Pancreas (tissue), 10 donors: Measurements from ENCODE around the gene ANKRD62. TPM values are rescaled to one million over a fixed set of nuclear protein-coding genes. Genes with fewer than 3 reads are reported as not detected.
"Not testable (repeated sequence)": the region's sequence is repeated elsewhere in the genome, so short reads cannot be mapped to it uniquely, and the experiment has no call there.

ENCODE experiments used
- ATAC-seq, 4 donors: fragments of 200-7000 bp; cut with Tn5 transposase; one replicate each; pipeline versions ENCODE4 v1.8.0 to v1.9.1; 2020; ENCODE audit warnings: mild to moderate bottlenecking in 4 of 4, moderate library complexity in 4 of 4
- DNase-seq, 6 donors: peaks; one replicate each; pipeline ENCODE4 v3.0.0-alpha.2; 2020
- FAIRE-seq: peaks from 2 replicates; lab custom pipeline; 2012; peaks lifted over from hg19 to GRCh38; lab: Jason Lieb, UNC
- H3K27ac ChIP-seq, 4 donors: fragments of 200-600 bp; sonication (generic); 1 replicate in 3 of 4; 2 replicates in 1 of 4; pipeline versions ENCODE4 v1.5.0 to v1.8.0; 2020
- H3K27me3 ChIP-seq, 4 donors: fragments of 200-600 bp; one replicate each; pipeline ENCODE4 v1.8.0; 2021
- H3K36me3 ChIP-seq, 3 donors: fragments of 200-600 bp; sonication (generic) in 1 of 3; one replicate each; pipeline versions ENCODE4 v1.5.0 to v1.8.0; 2020 to 2021
- H3K4me1 ChIP-seq, 3 donors: fragments of 200-600 bp; one replicate each; pipeline ENCODE4 v1.8.0; 2021
- H3K4me3 ChIP-seq, 4 donors: fragments of 200-600 bp; sonication (generic) in 2 of 4; one replicate each; pipeline versions ENCODE4 v1.5.0 to v1.8.0; 2020 to 2021
- H3K9me3 ChIP-seq, 4 donors: fragments of 200-600 bp; one replicate each; pipeline ENCODE4 v1.8.0; 2021
- CTCF ChIP-seq, 4 donors: fragments of 200-600 bp; sonication (generic) in 3 of 4; IDR thresholded peaks; one replicate each; pipeline versions ENCODE4 v1.5.0 to v1.8.0; 2021; ENCODE audit warnings: antibody characterized with exemption in 4 of 4
- WGBS, 2 donors: extraction: QIAGEN DNeasy Blood & Tissue Kit; methylation state at CpG; one replicate each; pipeline ENCODE4 v1.1.7; 2013; 5-methylcytosine and 5-hydroxymethylcytosine counted together
- intact Hi-C, 3 donors: fragments of 100-400 bp; cut with DNase I; formaldehyde crosslinking; loops; one replicate each; pipeline versions ENCODE4 v1.11.1 to v1.14.2; 2022
- polyA plus RNA-seq, 2 donors: library from polyadenylated mRNA; stranded (reverse); fragments of 200-250 nt; gene quantifications; one replicate each; pipeline ENCODE4 v1.2.3, GENCODE V29; 2013
- total RNA-seq, 6 donors: library from RNA; stranded (reverse); fragmentation: NEBNext Ultra II Directional in 4 of 6; extraction: Animal tissue kit (Norgen Biotek cat#: 25700) in 4 of 6; gene quantifications; one replicate each; pipeline versions ENCODE4 v1.2.1 to v1.2.4, GENCODE V29; 2021 to 2023
- donor health status: healthy with polysubstance abuse.
- donor health status: DM: no; HTN: no; CAD: no; lungs with moderate emphysema.
- donor health status: DM: no; HTN: no; CAD: no.
- donor health status: control.
- donor health status: control.
- donor health status: Bipolar disorder and iron deficiency.
- donor health status: DM: yes; HTN: yes; CAD: no.
- donor health status: DM: no; HTN: no; CAD: no.
- donor health status: DM: no; HTN: no; CAD: no.
- donor health status: DM: yes; HTN: yes; CAD: no.

Gene ANKRD62
- total and polyA plus RNA-seq, 8 donors, result 0.38 to 5.2 (median 3.0) TPM

GRCh38 chr18:12113999-12114646, 20.5 kb downstream of the ANKRD62 start:
- WGBS, 2 donors, result 40 to 47% methylated on average over 5 of the region's 5 CpGs
- FAIRE-seq (peak; percentile 39), ATAC-seq (peak in 3 of 4 donors; percentile 51 to 67 (median 60)), DNase-seq (no peak)
- H3K27ac ChIP-seq, result peak overlapping the region in 1 of 4 donors; percentile 47
- TF ChIP-seq CTCF (IDR thresholded peaks at IDR 0.05), result no peak
- H3K27me3 ChIP-seq, result no peaks in the 10 kb centered on the region
- peaks cover 0 to 20% (median 8%) of the 10 kb centered on the region in 3 donors for H3K4me1 ChIP-seq
- no peaks in the 10 kb centered on the region for H3K36me3 ChIP-seq
- intact Hi-C loops, result no loop called here
- H3K9me3 ChIP-seq, result no peaks in the 10 kb centered on the region
- H3K4me3 ChIP-seq, result no peak overlapping the region

DNA sequence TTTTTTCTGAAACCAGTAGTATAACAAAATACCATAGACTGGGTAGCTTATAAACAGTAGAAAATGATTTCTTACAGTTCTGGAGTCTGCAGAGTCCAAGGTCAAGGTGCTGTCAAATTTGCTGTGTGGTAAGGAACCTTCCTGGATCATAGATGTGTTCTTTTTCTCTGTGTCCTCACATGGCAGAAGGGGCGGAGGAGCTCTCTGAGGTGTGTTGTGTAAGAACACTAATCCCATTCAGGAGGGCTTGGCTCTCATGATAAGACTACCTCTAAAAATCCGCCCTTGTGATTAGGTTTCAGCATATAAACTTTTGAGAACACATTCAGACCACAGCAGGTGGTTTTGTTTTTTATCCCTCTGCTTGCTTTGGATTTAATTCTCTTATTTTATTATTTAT, 25.7 kb downstream of the ANKRD62 start:
- ATAC-seq, result peak in 2 of 4 donors; percentile 49 to 63
- intact Hi-C loops, result no loop called here
- no peak for TF ChIP-seq CTCF (IDR thresholded peaks at IDR 0.05)

GRCh38 chr18:12121175-12122042, 27.8 kb downstream of the ANKRD62 start:
- DNase-seq (peak in 2 of 6 donors; percentile 22 to 29), ATAC-seq (peak in 3 of 4 donors; percentile 49 to 74 (median 69)), FAIRE-seq (no peak)
- peak in 2 of 4 donors; percentile 8 to 22 for TF ChIP-seq CTCF (IDR thresholded peaks at IDR 0.05)
- Histone ChIP-seq H3K27ac (no peak overlapping the region), H3K27me3 (no peaks in the 10 kb centered on the region), H3K4me1 (peaks cover 0 to 3% (median 0%) of the 10 kb centered on the region in 3 donors), H3K36me3 (no peaks in the 10 kb centered on the region), H3K9me3 (no peaks in the 10 kb centered on the region), H3K4me3 (no peak overlapping the region)
- 63 to 65% methylated on average over 15 of the region's 15 CpGs for WGBS, 2 donors
- intact Hi-C loops, result no loop called here

More for the DNA sequence above, 25.7 kb downstream of the ANKRD62 start:
- Histone ChIP-seq H3K27ac (no peak overlapping the region), H3K36me3 (no peaks in the 10 kb centered on the region), H3K27me3 (no peaks in the 10 kb centered on the region), H3K9me3 (no peaks in the 10 kb centered on the region), H3K4me3 (no peak overlapping the region), H3K4me1 (peaks cover 0 to 10% (median 0%) of the 10 kb centered on the region in 3 donors)
- 56 to 64% methylated on average over 2 of the region's 2 CpGs for WGBS, 2 donors
- FAIRE-seq, result no peak
- DNase-seq, result no peak

DNA sequence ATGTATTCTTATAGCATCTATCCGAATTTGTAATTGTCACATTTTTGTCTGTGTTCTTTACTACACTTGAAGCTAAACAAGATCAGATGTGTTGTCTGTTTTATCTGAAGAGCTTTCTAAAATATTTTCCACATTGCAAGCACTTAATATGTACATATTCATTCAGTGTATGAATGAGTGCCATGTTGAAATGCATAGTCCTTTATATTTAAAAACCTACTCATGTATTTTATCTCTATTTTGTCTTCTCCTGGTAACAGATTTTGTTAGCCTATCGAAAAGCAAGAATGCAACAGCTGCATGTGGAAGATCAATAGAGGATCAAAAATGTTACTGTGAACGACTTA, 28.4 kb downstream of the ANKRD62 start:
- H3K27me3 ChIP-seq, H3K9me3 ChIP-seq, H3K4me3 ChIP-seq, H3K4me1 ChIP-seq, FAIRE-seq, DNase-seq, H3K27ac ChIP-seq, H3K36me3 ChIP-seq, ATAC-seq, intact Hi-C loops: not testable (repeated sequence)
- 77 to 78% methylated on average over 3 of the region's 3 CpGs for WGBS, 2 donors

DNA sequence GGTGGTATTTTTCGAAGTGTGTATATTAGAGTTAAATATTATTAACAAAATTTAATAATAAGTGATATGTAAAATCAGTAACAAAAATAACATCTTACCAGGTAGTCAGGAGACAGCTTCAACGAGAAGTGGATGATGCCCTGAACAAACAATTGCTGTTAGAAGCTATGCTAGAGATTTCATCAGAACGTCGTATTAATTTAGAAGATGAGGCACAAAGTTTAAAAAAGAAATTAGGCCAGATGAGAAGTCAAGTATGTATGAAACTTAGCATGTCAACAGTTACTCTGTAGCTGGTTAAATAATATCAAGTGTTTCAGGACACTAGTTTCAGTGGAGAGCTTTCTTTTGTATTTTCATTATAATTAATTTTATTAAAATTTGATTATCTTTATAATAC, 34.0 kb downstream of the ANKRD62 start:
- H3K4me3 ChIP-seq, H3K9me3 ChIP-seq, ATAC-seq, H3K4me1 ChIP-seq, H3K27ac ChIP-seq, H3K27me3 ChIP-seq, H3K36me3 ChIP-seq, FAIRE-seq, intact Hi-C loops, DNase-seq: not testable (repeated sequence)
- WGBS, 2 donors, result 77 to 80% methylated on average over 4 of the region's 4 CpGs

DNA sequence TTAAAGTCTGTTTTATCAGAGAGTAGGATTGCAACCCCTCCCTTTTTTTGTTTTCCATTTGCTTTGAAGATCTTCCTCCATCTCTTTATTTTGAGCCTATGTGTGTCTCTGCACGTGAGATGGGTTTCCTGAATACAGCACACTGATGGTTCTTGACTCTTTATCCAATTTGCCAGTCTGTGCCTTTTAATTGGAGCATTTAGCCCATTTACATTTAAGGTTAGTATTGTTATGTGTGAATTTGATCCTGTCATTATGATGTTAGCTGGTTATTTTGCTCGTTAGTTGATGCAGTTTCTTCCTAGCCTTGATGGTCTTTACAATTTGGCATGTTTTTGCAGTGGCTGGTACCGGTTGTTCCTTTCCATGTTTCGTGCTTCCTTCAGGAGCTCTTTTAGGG, 45.2 kb downstream of the ANKRD62 start:
- H3K4me1 ChIP-seq, intact Hi-C loops, H3K27ac ChIP-seq, H3K36me3 ChIP-seq, H3K4me3 ChIP-seq, FAIRE-seq, H3K9me3 ChIP-seq, ATAC-seq, DNase-seq, H3K27me3 ChIP-seq: not testable (repeated sequence)
- 81 to 95% methylated on average over 3 of the region's 4 CpGs for whole genome bisulfite sequencing, 2 donors

- ATAC-seq, H3K9me3 ChIP-seq, H3K4me1 ChIP-seq, DNase-seq, H3K4me3 ChIP-seq, H3K27me3 ChIP-seq, H3K36me3 ChIP-seq, FAIRE-seq, H3K27ac ChIP-seq, intact Hi-C loops: not testable (repeated sequence)
- 93 to 98% methylated on average over 6 to 11 of the region's 12 CpGs for WGBS, 2 donors
These were observed 47.2 kb downstream of the ANKRD62 start for GRCh38 chr18:12140866-12141265.

- H3K27me3 ChIP-seq, H3K4me1 ChIP-seq, H3K9me3 ChIP-seq, intact Hi-C loops, H3K36me3 ChIP-seq, H3K4me3 ChIP-seq, FAIRE-seq, DNase-seq, H3K27ac ChIP-seq: not testable (repeated sequence)
- peak in 1 of 4 donors; percentile 44 for ATAC-seq
- no CpG with 5 or more reads among the region's 5 CpGs for WGBS, 2 donors
These were observed 48.1 kb downstream of the ANKRD62 start for GRCh38 chr18:12141778-12142177.

DNA sequence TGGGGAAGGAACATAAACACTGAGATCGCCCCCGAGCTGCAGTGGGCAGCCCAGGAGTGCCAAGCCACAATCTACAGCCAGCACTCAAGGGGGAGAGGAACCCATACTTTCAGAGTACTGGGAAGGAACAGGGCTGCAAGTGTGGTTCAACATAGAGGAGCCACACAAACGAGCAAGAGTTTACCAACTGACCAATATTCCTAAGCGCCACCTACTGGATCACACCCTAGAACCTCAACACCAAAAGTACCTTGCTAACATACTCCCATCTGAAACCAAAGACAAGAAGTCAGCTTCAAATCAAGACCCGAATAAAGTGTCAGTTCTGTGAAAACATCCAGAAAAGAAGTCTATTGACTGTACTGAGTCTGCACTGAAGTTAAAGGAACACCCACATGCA, 55.8 kb downstream of the ANKRD62 start:
- FAIRE-seq, DNase-seq, H3K4me1 ChIP-seq, H3K27me3 ChIP-seq, intact Hi-C loops, H3K27ac ChIP-seq, H3K36me3 ChIP-seq, H3K9me3 ChIP-seq, H3K4me3 ChIP-seq: not testable (repeated sequence)
- no CpG with 5 or more reads among the region's 5 CpGs for WGBS, 2 donors
- peak in 1 of 4 donors; percentile 46 for ATAC-seq
